GM12878 (cell line): ENCODE results near the gene EVI5L. TPM values are rescaled to one million over a fixed set of nuclear protein-coding genes. Genes with fewer than 3 reads are reported as not detected.
"Not testable (repeated sequence)": the region's sequence is repeated elsewhere in the genome, so short reads cannot be mapped to it uniquely, and the experiment has no call there.

ENCODE experiments used
- ATAC-seq: fragments of 200-7000 bp; cut with Tn5 transposase; 3 replicates; pipeline ENCODE4 v1.9.1; 2020; ENCODE audit warnings: mild to moderate bottlenecking, moderate library complexity
- BruUV-seq: library from RNA; stranded (reverse); fragments of 400-500 nt; replicated peaks from 2 replicates; lab custom pipeline; 2021; lab: Mats Ljungman, UMichigan
- CTCF ChIA-PET: fragments of 300-600 bp; sonication (Branson Sonifier 250); formaldehyde crosslinking; extraction: SDS; loops from one replicate; lab custom pipeline; 2021; ENCODE audit warnings: inconsistent platforms; lab: Yijun Ruan, JAX
- POLR2A ChIA-PET: fragments of 350-600 bp; formaldehyde crosslinking; extraction: SDS; loops from one replicate; lab custom pipeline; 2021; ENCODE audit warnings: inconsistent platforms; lab: Charles Lee
- RAD21 ChIA-PET: fragments of 300-600 bp; sonication (Branson Sonifier 250); formaldehyde crosslinking; loops from one replicate; lab custom pipeline; 2023; ENCODE audit warnings: antibody characterized with exemption; ENCODE audit not compliant: unreplicated experiment; lab: Charles Lee
- SMC1A ChIA-PET: fragments of 300-600 bp; sonication (Branson Sonifier 250); formaldehyde crosslinking; loops from one replicate; lab custom pipeline; 2023; ENCODE audit not compliant: unreplicated experiment, uncharacterized antibody; lab: Charles Lee
- DNase-seq: peaks from one replicate; pipeline ENCODE4 v3.0.0-alpha.2; 2011; ENCODE audit warnings: low read depth, low spot score
- FAIRE-seq: peaks from 3 replicates; lab custom pipeline; 2011; peaks lifted over from hg19 to GRCh38; lab: Jason Lieb, UNC
- H2AFZ ChIP-seq: 2 replicates; pipeline ENCODE4 v1.6.0; 2011; ENCODE audit warnings: low read depth, low read length, control low read depth; ENCODE audit not compliant: control insufficient read depth
- H3K27ac ChIP-seq: 2 replicates; pipeline ENCODE4 v1.5.1; 2011; ENCODE audit warnings: control low read depth; ENCODE audit not compliant: control insufficient read depth, insufficient read depth
- H3K27me3 ChIP-seq, 2 experiments: replicated peaks in 1 of 2; 2 replicates each; pipeline versions ENCODE4 v1.6.0 to v1.6.1; 2011; ENCODE audit warnings: low read length in 1 of 2; ENCODE audit not compliant: control insufficient read depth in 2 of 2, insufficient read depth in 2 of 2
- H3K36me3 ChIP-seq, 2 experiments: 2 replicates each; pipeline ENCODE4 v1.5.1; 2011; ENCODE audit warnings: low read length in 1 of 2; ENCODE audit not compliant: control insufficient read depth in 2 of 2, insufficient read depth in 2 of 2
- H3K4me1 ChIP-seq: 2 replicates; pipeline ENCODE4 v1.6.1; 2011; ENCODE audit warnings: mild to moderate bottlenecking, low read length, moderate library complexity, mixed read lengths; ENCODE audit not compliant: control insufficient read depth, insufficient read depth
- H3K4me2 ChIP-seq: 2 replicates; pipeline ENCODE4 v1.6.0; 2011; ENCODE audit warnings: control low read depth; ENCODE audit not compliant: control insufficient read depth, insufficient read depth
- H3K4me3 ChIP-seq: fragments of 200-600 bp; sonication (generic); 2 replicates; pipeline ENCODE4 v1.5.1; 2016
- H3K79me2 ChIP-seq: 2 replicates; pipeline ENCODE4 v1.6.0; 2011; ENCODE audit warnings: low read length; ENCODE audit not compliant: control insufficient read depth, insufficient read depth
- H3K9ac ChIP-seq: 2 replicates; pipeline ENCODE4 v1.8.0; 2011; ENCODE audit warnings: low read length, control low read depth, mixed read lengths; ENCODE audit not compliant: control insufficient read depth, insufficient read depth
- H3K9me3 ChIP-seq: replicated peaks from 3 replicates; pipeline ENCODE4 v1.5.1; 2011; ENCODE audit warnings: mild to moderate bottlenecking, low read length; ENCODE audit not compliant: control insufficient read depth, insufficient read depth
- H4K20me1 ChIP-seq: 2 replicates; pipeline ENCODE4 v1.6.0; 2011; ENCODE audit not compliant: control insufficient read depth, insufficient read depth
- CHD4 ChIP-seq: fragments of 200-600 bp; sonication (generic); IDR thresholded peaks from 2 replicates; pipeline ENCODE4 v1.6.1; 2016; ENCODE audit warnings: mild to moderate bottlenecking
- EGR1 ChIP-seq, 2 experiments: IDR thresholded peaks; 1 replicate in 1 of 2; 2 replicates in 1 of 2; pipeline ENCODE4 v1.6.1; 2011 to 2012; ENCODE audit warnings: low read depth in 2 of 2, low read length in 2 of 2, borderline replicate concordance in 1 of 2, mild to moderate bottlenecking in 1 of 2, moderate library complexity in 1 of 2
- GABPA ChIP-seq: IDR thresholded peaks from 2 replicates; pipeline ENCODE4 v1.6.1; 2014; ENCODE audit warnings: antibody characterized with exemption, low read depth, mild to moderate bottlenecking, inconsistent platforms
- HDAC2 ChIP-seq: fragments of 200-600 bp; sonication (generic); IDR thresholded peaks from 2 replicates; pipeline ENCODE4 v1.6.1; 2017
- KAT2A ChIP-seq: conservative IDR thresholded peaks from 2 replicates; pipeline ENCODE4 v1.6.1; 2011; ENCODE audit warnings: low read depth, low read length; ENCODE audit not compliant: control insufficient read depth
- KDM1A ChIP-seq: fragments of 200-600 bp; sonication (generic); IDR thresholded peaks from 2 replicates; pipeline ENCODE4 v1.6.1; 2016; ENCODE audit warnings: borderline replicate concordance
- NFIC ChIP-seq: IDR thresholded peaks from 2 replicates; pipeline ENCODE4 v1.6.1; 2012; ENCODE audit warnings: low read depth, mild to moderate bottlenecking, inconsistent platforms, low read length, moderate library complexity
- NFYA ChIP-seq: IDR thresholded peaks from 2 replicates; pipeline ENCODE4 v1.6.1; 2011; ENCODE audit warnings: low read depth, mild to moderate bottlenecking, low read length, improper control_type of control experiment, borderline replicate concordance
- POLR2A ChIP-seq: IDR thresholded peaks from 2 replicates; pipeline ENCODE4 v1.6.1; 2011; ENCODE audit warnings: low read depth, mild to moderate bottlenecking, low read length
- RELA ChIP-seq: fragments of 450-650 bp; IDR thresholded peaks from 2 replicates; pipeline ENCODE4 v1.8.0; 2014; ENCODE audit warnings: borderline replicate concordance; ENCODE audit not compliant: partially characterized antibody
- ZNF384 ChIP-seq: IDR thresholded peaks from 2 replicates; pipeline ENCODE4 v1.6.1; 2012; ENCODE audit warnings: low read depth, mild to moderate bottlenecking, low read length, improper control_type of control experiment, borderline replicate concordance
- WGBS: methylation state at CpG from one replicate; pipeline ENCODE4 v1.1.6; 2016; ENCODE audit warnings: low lambda C conversion rate; ENCODE audit not compliant: insufficient replicate concordance, insufficient coverage; ENCODE audit errors: missing lambda C conversion rate; 5-methylcytosine and 5-hydroxymethylcytosine counted together
- in situ Hi-C: fragments of 300-500 bp; cut with MboI; formaldehyde crosslinking; loops from 9 replicates; pipeline ENCODE4 v1.14.3; 2018; ENCODE audit warnings: mixed read lengths
- intact Hi-C: fragments of 100-400 bp; cut with micrococcal nuclease; formaldehyde crosslinking; loops from one replicate; pipeline ENCODE4 v1.14.2; 2022; ENCODE audit not compliant: unreplicated experiment
- polyA plus RNA-seq, 11 experiments: library from polyadenylated mRNA; depleted of rRNA in 4 of 11; unstranded in 6 of 11; stranded (reverse) in 5 of 11; fragments of >200 nt; fragmentation: Nextera tagmentation in 4 of 11; fragmentation: Illumina TruSeq in 1 of 11; extraction: Ambion mirVana in 4 of 11; extraction: Trizol in 1 of 11; gene quantifications; 1 replicate in 1 of 11; 2 replicates in 10 of 11; pipeline versions ENCODE4 v1.2.1 to v1.2.3, GENCODE V29; 2011 to 2016; ENCODE audit warnings: inconsistent platforms in 2 of 11, missing spikeins in 2 of 11, low read depth in 1 of 11
- total RNA-seq, 4 experiments: library from RNA; depleted of rRNA in 3 of 4; stranded (reverse); fragments of >200 nt in 3 of 4; fragmentation: Illumina TruSeq in 1 of 4; extraction: Trizol in 1 of 4; gene quantifications; 2 replicates each; pipeline versions ENCODE4 v1.2.1 to v1.2.3, GENCODE V29; 2013 to 2021
- TF ChIP-seq, protein P1 (sequence below): IDR thresholded peaks from 2 replicates; pipeline ENCODE4 v1.6.1; 2011; ENCODE audit warnings: low read depth, mild to moderate bottlenecking, low read length, moderate library complexity, borderline replicate concordance; ENCODE audit errors: extremely low read depth
- TF ChIP-seq, protein P2 (sequence below): IDR thresholded peaks from 2 replicates; pipeline ENCODE4 v1.6.1; 2011; ENCODE audit warnings: low read depth, low read length, improper control_type of control experiment, borderline replicate concordance

The EVI5L gene
- total and polyA plus RNA-seq, 10 of the 15 experiments (the other 5 are each of a cell fraction or from before 2014, with no cell fraction given), result 0.23 to 13.8 (median 5.0) TPM

DNA sequence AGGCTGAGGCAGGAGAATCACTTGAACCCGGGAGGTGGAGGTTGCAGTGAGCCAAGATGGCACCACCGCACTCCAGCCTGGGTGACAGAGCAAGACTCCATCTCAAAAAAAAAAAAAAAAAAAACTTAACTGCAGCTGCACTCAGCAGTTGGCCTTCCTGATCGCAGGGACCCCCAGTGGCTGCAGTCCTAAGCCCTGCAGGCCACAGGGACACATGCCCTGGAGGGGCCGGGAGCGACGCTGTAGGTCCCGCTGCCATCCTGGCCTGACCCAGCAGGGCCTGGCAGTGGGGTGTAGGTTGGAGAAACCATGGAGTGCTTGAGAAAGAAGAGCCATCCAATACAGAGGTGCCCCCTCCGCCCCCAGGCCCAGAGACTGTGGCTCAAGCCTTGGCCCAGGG is 29.1 kb downstream of the EVI5L start:
- H3K4me2 ChIP-seq, DNase-seq, POLR2A ChIA-PET, H3K79me2 ChIP-seq, ATAC-seq, intact Hi-C loops, H3K9ac ChIP-seq, RAD21 ChIA-PET, FAIRE-seq, H2AFZ ChIP-seq, SMC1A ChIA-PET, H3K4me3 ChIP-seq, H3K27ac ChIP-seq, H3K9me3 ChIP-seq, BruUV-seq, H3K4me1 ChIP-seq, H3K36me3 ChIP-seq, in situ Hi-C loops, H4K20me1 ChIP-seq: not testable (repeated sequence)
- H3K27me3 ChIP-seq, result peaks cover under 1 to 10% of the 10 kb centered on the region in 2 experiments; a peak in 3 of 4 replicates
- 84% methylated on average over 7 of the region's 8 CpGs for WGBS
- CTCF ChIA-PET, result interaction anchor here (0.6 to 1.6 kb wide), 2 partner anchors 10 to 23 kb away, joined by 3 to 5 read pairs; no protein-coding TSS in a partner anchor

DNA sequence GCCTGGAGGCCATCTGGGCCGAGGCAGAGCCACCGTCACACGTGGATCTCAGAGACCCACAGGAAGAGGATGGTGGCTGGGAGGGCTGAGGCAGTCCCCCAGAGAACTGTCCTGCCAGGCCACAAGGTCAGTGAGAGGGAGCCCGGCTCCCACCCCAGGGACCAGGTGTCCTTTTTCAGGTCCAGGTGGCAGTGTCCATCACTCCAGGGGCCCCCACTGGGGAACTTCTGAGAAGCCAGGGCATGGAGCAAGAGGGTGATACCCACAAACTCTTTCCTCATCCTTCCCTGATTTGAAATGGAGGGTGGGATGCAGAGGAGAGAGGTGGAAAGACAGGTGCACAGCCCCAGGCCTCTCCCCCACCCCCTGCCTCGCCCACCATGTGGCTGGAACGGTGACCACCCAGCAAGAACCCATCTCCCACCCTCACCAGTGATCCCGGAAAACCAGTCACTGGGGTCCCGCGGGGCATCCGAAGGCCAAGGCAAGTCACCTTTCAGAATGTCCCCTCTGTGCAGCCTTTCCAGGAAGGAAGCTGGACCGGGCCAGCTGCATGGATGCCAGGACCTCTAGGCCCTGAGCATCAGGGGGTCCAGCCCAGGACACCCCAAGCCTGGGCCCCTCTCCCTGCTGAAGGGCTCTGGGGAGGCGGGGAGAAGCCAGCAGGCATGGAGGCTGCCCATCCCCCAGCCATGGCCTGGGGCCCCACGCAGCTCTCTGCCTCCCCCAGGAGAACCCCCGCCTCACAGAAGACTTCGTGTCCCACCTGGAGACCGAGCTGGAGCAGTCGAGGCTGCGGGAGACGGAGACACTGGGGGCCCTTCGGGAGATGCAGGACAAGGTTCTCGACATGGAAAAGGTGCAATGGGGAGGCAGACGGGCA is 30.1 kb downstream of the EVI5L start:
- ChIA-PET RAD21 (no interaction called here), CTCF (no interaction called here), POLR2A (no interaction called here), SMC1A (no interaction called here)
- H2AFZ ChIP-seq, result no peak overlapping the region
- H3K4me3 ChIP-seq, result no peak overlapping the region
- no TSS peak for BruUV-seq
- peaks cover 2 to 13% of the 10 kb centered on the region in 2 experiments; a peak in 3 of 4 replicates for H3K27me3 ChIP-seq
- H3K79me2 ChIP-seq, result no peaks in the 10 kb centered on the region
- DNase-seq (no peak), ATAC-seq (no peak), FAIRE-seq (no peak)
- H4K20me1 ChIP-seq, result no peaks in the 10 kb centered on the region
- intact Hi-C loops, result no loop called here
- no peak overlapping the region for H3K27ac ChIP-seq
- no peak overlapping the region for H3K4me2 ChIP-seq
- 73% methylated on average over 22 of the region's 22 CpGs for WGBS
- no peak overlapping the region for H3K9ac ChIP-seq
- H3K4me1 ChIP-seq, result peaks cover 7% of the 10 kb centered on the region; the same call in 1 of the 2 replicates
- no peaks in the 10 kb centered on the region for H3K36me3 ChIP-seq
- in situ Hi-C loops, result no loop called here
- no peaks in the 10 kb centered on the region; the same call in 2 of the 3 replicates for H3K9me3 ChIP-seq
- TF ChIP-seq EGR1 (IDR thresholded peaks at IDR 0.05; ENCODE audit: borderline replicate concordance in 1 of 2, low read depth in 2 of 2, low read length in 2 of 2) (no peak), HDAC2 (no peak), GABPA (no peak), CHD4 (no peak), NFIC (no peak), ZNF384 (no peak), KDM1A (no peak), NFYA (no peak), RELA (no peak), KAT2A (no peak), POLR2A (no peak)
- TF ChIP-seq, protein P1, sequence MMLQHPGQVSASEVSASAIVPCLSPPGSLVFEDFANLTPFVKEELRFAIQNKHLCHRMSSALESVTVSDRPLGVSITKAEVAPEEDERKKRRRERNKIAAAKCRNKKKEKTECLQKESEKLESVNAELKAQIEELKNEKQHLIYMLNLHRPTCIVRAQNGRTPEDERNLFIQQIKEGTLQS, result no peak
- TF ChIP-seq, protein P2, sequence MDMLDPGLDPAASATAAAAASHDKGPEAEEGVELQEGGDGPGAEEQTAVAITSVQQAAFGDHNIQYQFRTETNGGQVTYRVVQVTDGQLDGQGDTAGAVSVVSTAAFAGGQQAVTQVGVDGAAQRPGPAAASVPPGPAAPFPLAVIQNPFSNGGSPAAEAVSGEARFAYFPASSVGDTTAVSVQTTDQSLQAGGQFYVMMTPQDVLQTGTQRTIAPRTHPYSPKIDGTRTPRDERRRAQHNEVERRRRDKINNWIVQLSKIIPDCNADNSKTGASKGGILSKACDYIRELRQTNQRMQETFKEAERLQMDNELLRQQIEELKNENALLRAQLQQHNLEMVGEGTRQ, result no peak
